ENCODE data around the gene MYBPC2. TPM values are rescaled to one million over a fixed set of nuclear protein-coding genes. Genes with fewer than 3 reads are reported as not detected.
A peak's percentile ranks its signal among the peaks of the same experiment; 100 is the strongest.

MYBPC2 gene
- polyA plus RNA-seq (2012; ENCODE audit: insufficient read depth, insufficient read length, low read depth) = not detected

GRCh38 chr19:50432221-50433028, at the start of gene MYBPC2:
Gene MYBPC2, plus strand, starts transcription at chr19:50432892. Its CDS starts 62 bp downstream, at chr19:50432954.
- Histone ChIP-seq H3K4me1 (peaks cover 7% of the 10 kb centered on the region), H3K27me3 (no peaks in the 10 kb centered on the region), H3K4me3 (ENCODE audit: low read depth, low read length) (peak within 1 kb of the TSS; percentile 53), H3K9me3 (no peaks in the 10 kb centered on the region), H3K36me3 (no peaks in the 10 kb centered on the region)
- DNase-seq = no peak
- no peak for TF ChIP-seq CTCF (IDR thresholded peaks at IDR 0.05; ENCODE audit: low read depth, low read length)

- DNase-seq = peak; percentile 12
- H3K4me3 ChIP-seq (ENCODE audit: low read depth, low read length) = peak overlapping the region; percentile 92
- H3K4me1 ChIP-seq = no peaks in the 10 kb centered on the region
- H3K9me3 ChIP-seq = no peaks in the 10 kb centered on the region
- H3K36me3 ChIP-seq = peaks cover 45% of the 10 kb centered on the region
- no peaks in the 10 kb centered on the region for H3K27me3 ChIP-seq
- no peak for TF ChIP-seq CTCF (IDR thresholded peaks at IDR 0.05; ENCODE audit: low read depth, low read length)
Observed at GRCh38 chr19:50383001-50383851, 49.5 kb upstream of the MYBPC2 start.

GRCh38 chr19:50383852-50384684, 48.6 kb upstream of the MYBPC2 start, which contains the start of gene POLD1:
Gene POLD1, plus strand, starts transcription at chr19:50384347. Its CDS starts 14,505 bp downstream, at chr19:50398852.
- no peak for TF ChIP-seq CTCF (IDR thresholded peaks at IDR 0.05; ENCODE audit: low read depth, low read length)
- H3K36me3 ChIP-seq = peaks cover 36% of the 10 kb centered on the region
- no peaks in the 10 kb centered on the region for H3K9me3 ChIP-seq
- H3K4me3 ChIP-seq (ENCODE audit: low read depth, low read length) = peak within 1 kb of the TSS; percentile 92
- no peaks in the 10 kb centered on the region for H3K4me1 ChIP-seq
- peak; percentile 99 for DNase-seq
- no peaks in the 10 kb centered on the region for H3K27me3 ChIP-seq

- no peak for DNase-seq
- Histone ChIP-seq H3K36me3 (peaks cover 30% of the 10 kb centered on the region), H3K27me3 (no peaks in the 10 kb centered on the region)
Observed at GRCh38 chr19:50384685-50385535, 47.8 kb upstream of the MYBPC2 start.

More at GRCh38 chr19:50384685-50385535, 47.8 kb upstream of the MYBPC2 start:
- Histone ChIP-seq H3K4me1 (no peaks in the 10 kb centered on the region), H3K9me3 (no peaks in the 10 kb centered on the region), H3K4me3 (ENCODE audit: low read depth, low read length) (peak overlapping the region; percentile 92)
- TF ChIP-seq CTCF (IDR thresholded peaks at IDR 0.05; ENCODE audit: low read depth, low read length) = no peak

Data from BE2C (cell line).